ENCODE measurements around the gene NUDT21.

The NUDT21 gene

DNA sequence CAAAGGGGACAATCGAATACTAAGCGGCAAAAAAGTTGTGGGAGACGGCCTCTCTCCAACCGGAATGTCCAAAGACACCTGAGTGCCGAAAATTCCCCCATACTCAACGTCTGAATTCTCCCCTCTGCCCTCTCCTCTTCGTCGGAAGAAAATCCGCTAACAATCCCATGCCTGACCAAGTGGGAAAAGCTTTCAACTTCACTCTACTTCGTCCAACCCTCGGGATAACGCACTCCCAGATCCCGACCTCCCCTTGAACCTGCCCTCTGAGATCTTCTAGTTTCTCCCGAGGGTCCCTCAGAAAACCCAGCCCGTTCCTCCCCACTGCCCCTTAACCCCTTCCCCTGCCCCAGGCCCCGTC is 26.7 kb downstream of the NUDT21 start:
- H3K4me3 ChIP-seq, result peak overlapping the region; percentile 90
- no peak for DNase-seq (ENCODE audit: low spot score)
- H3K27ac ChIP-seq, result peak overlapping the region; percentile 78 to 97
- TF ChIP-seq CTCF (IDR thresholded peaks at IDR 0.05), result no peak

GRCh38 chr16:56423584-56424403 is 27.3 kb downstream of the NUDT21 start:
- TF ChIP-seq CTCF (IDR thresholded peaks at IDR 0.05), result no peak
- Histone ChIP-seq H3K4me3 (peak overlapping the region; percentile 90), H3K27ac (peak overlapping the region; percentile 78 to 97)
- DNase-seq (ENCODE audit: low spot score), result no peak

GRCh38 chr16:56422896-56423441 is 28.2 kb downstream of the NUDT21 start:
- no peak for TF ChIP-seq CTCF (IDR thresholded peaks at IDR 0.05)
- DNase-seq (ENCODE audit: low spot score), result no peak
- H3K27ac ChIP-seq, result no peak overlapping the region
- H3K4me3 ChIP-seq, result peak overlapping the region; percentile 90

GRCh38 chr16:56421976-56422669 is 29.0 kb downstream of the NUDT21 start:
- H3K4me3 ChIP-seq, result no peak overlapping the region
- no peak for DNase-seq (ENCODE audit: low spot score)
- no peak overlapping the region for H3K27ac ChIP-seq
- TF ChIP-seq CTCF (IDR thresholded peaks at IDR 0.05), result no peak

GRCh38 chr16:56421313-56421712 is 29.8 kb downstream of the NUDT21 start:
- no peak for DNase-seq (ENCODE audit: low spot score)
- H3K27ac ChIP-seq, result no peak overlapping the region

GRCh38 chr16:56420613-56421012 is 30.5 kb downstream of the NUDT21 start:
- no peak overlapping the region for H3K4me3 ChIP-seq
- no peak for TF ChIP-seq CTCF (IDR thresholded peaks at IDR 0.05)
- DNase-seq (ENCODE audit: low spot score), result no peak
- H3K27ac ChIP-seq, result no peak overlapping the region

More at GRCh38 chr16:56421313-56421712, 29.8 kb downstream of the NUDT21 start:
- TF ChIP-seq CTCF (IDR thresholded peaks at IDR 0.05), result no peak
- H3K4me3 ChIP-seq, result no peak overlapping the region
